Measurements from ENCODE around the gene DCXR.

Gene DCXR

GRCh38 chr17:82013772-82014321 is 23.6 kb downstream of the DCXR start:
- no peak overlapping the region for H3K4me3 ChIP-seq (ENCODE audit: low read depth, low read length)

- no peak overlapping the region for H3K4me3 ChIP-seq (ENCODE audit: low read depth, low read length)
Measured at GRCh38 chr17:82013341-82013740, 24.2 kb downstream of the DCXR start.

DNA sequence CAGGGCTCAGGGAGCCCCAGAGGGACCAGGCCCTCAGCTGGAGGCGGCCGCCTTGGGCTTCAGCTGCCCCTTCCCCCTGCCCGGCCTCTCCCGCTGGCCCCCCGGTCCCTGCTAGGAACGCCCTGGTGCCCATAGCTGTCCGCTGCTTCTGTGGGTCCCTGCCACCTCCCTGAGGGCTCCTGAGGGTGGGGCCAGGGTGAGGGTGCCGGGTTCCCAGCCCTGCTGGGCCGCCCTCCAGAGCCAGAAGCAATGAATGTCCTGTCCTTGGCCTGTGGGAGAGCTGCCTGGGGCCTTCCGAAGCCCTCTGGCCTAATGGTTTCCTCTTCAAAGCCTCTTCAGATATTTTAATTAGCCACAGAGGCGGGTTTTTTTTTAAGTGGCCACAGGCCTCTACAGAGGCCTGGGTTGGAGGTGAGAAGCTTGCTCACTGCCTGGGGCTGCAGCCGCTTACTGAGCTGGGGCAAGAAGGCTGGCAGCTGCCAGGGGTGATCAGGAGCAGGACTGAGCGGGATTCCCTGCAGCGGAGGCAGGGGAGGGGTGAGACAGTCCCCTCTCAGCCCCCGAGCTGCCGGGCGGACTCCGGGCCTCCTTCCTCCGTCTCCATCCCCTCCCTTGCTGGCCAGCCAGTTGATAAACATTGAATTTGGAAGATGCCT is 24.7 kb downstream of the DCXR start:
- H3K4me3 ChIP-seq (ENCODE audit: low read depth, low read length) = no peak overlapping the region

DNA sequence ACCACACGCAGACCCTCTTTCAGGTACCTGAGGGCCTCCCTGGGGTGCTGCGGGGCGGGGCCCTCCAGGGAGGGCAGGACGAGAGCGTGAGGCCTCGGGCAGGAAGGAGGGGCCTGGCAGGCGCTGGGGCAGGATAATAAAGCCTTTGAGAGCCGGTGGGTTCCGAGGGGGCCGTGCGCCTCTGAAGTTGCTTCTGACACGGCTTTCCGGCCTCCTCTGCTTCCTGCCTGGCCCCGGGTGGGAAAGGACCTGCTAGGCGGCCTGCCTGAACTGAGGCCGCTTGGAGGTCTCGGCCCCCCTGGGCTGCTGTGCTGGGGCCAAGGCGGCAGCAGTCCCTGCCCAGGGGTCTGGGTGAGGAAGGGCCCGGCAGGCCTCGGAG is 25.2 kb downstream of the DCXR start:
- H3K4me3 ChIP-seq (ENCODE audit: low read depth, low read length) = no peak overlapping the region

- H3K4me3 ChIP-seq (ENCODE audit: low read depth, low read length) = no peak overlapping the region
Measured at GRCh38 chr17:82011617-82012187, 25.8 kb downstream of the DCXR start.

DNA sequence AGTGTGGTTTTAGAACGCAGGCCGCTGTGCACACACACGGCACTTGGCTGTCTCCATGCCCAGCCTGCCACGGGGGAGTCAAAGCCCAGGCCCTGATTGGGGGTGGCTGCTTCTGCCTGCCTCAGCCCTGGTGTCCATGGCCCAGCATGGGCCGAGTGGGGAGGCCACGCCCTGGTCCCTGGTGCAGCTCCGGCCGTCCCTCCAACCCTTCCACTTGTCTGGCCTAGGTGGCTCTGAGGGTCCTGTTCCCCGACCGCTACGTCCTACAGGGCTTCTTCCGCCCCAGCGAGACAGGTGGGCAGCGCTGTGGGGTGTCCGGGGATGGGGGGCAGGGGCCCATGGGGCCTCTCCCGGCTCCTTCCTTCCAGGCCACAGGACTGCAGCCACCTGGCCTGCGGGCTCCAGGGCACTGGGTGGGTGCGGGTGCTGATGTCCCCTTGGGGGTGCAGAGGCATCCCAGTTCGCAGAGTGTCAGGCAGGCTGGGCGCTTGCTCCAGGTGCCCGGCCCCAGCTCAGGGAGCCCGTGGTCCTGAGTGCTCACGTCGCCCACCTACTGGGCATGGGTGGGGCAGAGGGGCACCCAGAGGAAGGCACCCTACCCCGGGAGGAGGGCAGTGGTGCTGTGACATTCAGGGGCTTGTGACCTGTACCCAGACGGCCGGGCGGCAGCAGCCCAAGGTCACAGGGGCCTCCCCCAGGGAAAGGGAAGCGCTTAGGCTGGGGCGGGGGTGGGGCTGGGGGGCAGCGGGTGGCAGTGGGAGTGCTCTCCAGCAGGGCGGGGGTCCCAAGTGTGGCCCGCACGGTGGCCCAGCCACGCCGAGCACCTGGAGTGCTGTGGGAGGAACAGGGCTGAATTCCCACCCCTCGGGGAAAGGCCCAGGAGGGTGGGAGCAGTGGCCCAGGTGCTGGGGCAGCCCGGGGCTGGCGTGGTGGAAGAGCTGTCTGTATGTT is 26.6 kb downstream of the DCXR start:
- H3K4me3 ChIP-seq (ENCODE audit: low read depth, low read length) = no peak overlapping the region

GRCh38 chr17:82009413-82009812 is 28.1 kb downstream of the DCXR start:
- no peak overlapping the region for H3K4me3 ChIP-seq (ENCODE audit: low read depth, low read length)

GRCh38 chr17:82008941-82009405 is 28.5 kb downstream of the DCXR start:
- H3K4me3 ChIP-seq (ENCODE audit: low read depth, low read length) = no peak overlapping the region

- no peak overlapping the region for H3K4me3 ChIP-seq (ENCODE audit: low read depth, low read length)
Measured at GRCh38 chr17:82008258-82008940, 29.1 kb downstream of the DCXR start.

- no peak overlapping the region for H3K4me3 ChIP-seq (ENCODE audit: low read depth, low read length)
Measured at GRCh38 chr17:82007495-82008257, 29.8 kb downstream of the DCXR start.

DNA sequence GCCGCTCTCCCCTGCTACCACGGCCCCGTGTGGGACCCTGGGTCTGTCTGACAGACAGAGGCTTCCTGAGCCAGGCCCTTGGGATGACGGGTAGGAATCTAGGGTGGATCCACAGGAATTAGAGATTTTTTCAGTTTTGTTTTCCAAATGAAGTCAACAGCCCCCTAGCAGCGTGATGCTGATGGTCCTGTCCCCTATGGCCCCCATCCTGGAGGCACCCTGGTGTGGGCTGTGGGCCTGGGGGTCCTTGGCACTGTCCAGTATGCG is 30.3 kb downstream of the DCXR start:
- no peak overlapping the region for H3K4me3 ChIP-seq (ENCODE audit: low read depth, low read length)

DNA sequence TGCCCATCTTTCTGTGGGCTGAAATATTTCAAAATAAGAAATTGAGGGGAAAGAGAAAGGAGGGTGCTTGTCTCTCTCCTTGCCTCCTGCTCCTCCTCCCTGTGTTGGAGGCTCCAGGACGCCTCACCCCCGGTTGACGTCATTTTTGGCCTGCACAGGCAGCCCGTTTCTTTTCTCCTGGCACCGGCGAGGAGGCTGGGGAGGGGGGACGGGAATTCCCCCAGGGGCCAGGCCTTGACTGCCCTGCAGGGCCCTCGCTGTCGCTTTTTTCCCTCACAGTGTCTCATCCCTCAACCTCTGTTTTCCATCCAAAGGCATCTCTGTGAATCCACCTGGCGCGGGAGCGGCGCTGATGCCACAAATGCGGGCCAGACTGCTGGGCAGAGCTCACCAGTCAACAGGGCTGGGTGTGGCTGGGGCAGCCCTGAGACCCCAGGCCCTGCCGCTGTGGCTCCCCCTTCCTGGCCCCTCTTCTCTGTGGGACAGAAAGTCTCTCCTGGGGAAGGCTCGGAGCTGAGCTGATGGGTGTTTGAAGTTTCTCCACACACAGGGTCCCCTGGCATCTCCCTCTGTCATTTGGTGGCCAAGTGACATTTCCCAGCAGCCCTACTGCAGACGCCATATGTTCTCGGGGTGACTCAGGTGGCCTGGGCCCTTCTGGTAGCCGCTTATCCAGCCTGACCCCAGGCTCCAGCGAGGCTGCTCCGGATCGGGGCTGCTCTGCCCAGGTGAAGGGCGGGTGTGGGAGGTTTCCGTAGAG is 30.8 kb downstream of the DCXR start:
- H3K4me3 ChIP-seq (ENCODE audit: low read depth, low read length) = no peak overlapping the region

DNA sequence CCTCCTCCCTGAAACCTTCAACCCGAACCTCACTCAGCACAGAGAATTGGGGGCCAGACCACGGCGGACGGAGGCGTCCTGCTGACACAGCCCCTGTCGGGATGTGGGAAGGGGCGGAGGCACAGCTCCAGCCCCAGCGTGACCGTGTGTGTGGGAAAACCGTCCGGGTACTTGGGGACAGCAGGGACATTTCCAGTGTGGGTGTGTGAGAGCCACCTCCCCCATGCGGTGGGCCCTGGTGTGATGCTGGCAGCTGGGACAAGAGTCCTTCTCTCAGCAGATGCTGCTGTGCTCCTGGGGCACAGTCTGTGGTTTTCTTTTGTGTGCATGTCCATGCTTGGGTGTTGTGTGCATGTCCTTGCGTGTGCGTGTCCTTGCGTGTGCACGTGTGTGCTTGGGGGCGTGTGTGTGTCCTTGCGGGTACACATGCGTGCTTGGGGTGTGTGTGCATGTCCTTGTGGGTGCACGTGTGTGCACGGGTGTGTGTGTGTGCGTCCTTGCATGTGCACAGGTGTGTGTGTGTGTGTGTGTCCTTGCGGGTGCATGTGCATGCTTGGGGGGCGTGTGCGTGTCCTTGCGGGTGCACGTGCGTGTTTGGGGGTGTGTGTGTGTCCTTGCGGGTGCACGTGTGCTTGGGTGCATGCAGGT is 31.7 kb downstream of the DCXR start:
- H3K4me3 ChIP-seq (ENCODE audit: low read depth, low read length) = no peak overlapping the region

GRCh38 chr17:82004517-82005455 is 32.7 kb downstream of the DCXR start:
- no peak overlapping the region for H3K4me3 ChIP-seq (ENCODE audit: low read depth, low read length)

DNA sequence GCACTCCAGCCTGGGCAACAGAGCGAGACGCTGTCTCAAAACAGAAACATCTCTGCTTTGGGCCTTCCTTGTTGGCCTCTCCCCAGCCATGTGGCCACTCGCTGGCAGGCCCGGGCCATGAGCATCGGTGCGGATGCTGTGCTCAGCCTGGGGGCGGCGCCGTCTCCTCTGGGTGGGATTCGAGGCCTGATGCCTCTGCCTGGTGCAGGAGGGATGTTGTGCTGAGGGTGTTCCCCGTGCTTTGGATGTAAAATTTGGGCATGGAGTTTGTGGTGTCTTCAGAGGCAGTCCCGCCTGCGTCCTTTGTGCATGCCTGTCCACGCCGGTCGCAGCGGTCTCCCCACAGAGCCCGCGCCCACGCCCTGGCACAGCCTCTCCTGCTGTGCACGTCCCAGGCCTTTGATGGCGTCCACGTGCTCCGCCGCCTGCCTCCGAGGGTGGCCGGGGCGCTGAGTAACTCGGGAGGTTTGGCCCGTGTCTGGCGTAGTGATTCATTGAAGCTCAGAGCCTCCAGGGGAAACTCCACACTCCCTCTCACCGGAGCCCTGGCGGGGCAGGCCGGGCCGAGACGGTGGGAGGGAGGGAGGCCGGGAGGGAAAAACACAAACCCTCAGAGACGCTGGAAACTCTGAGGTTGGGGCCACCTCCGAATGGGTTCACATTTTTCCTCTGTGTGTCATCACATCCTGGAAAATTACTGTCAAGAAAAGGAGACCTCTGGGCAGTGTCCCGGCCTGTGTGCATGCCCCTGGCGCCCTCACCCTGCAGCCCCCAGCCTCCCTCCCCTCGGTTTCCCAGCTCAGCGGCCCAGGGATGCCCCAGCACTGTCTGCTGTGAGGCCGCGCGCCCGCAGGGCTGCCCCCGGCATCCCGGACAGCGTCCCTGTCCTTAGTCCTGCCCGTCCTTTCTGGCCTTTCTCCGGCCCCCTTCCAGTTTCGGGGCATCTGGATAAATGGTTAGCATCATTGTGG is 33.8 kb downstream of the DCXR start:
- H3K4me3 ChIP-seq (ENCODE audit: low read depth, low read length) = no peak overlapping the region

DNA sequence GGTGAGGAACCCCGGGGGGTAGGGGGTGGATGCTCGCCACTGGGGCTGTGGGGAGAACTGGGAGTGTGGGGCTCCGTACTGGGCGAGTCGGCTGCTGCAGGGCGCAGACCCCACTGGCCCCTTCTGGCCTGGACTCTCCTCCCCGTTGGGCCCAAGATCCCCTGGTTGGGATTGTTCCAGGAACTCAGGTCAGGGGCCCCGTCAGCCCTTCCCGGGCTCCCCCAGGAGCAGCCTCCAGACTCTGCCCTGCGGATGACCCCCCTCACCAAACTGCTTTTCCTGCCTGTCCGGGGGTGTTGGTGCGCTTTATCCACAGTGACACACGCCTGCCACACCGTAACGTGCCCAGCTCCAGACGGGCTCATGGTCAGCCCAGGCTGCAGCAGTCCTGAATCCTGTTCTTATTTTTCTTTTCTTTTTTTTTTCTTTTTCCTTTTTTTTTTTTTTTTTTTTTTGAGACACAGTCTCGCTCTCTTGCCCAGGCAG is 35.9 kb downstream of the DCXR start:
- no peak overlapping the region for H3K4me3 ChIP-seq (ENCODE audit: low read depth, low read length)

Data from iPS-11a (cell line).